B cell (primary cell): Measurements from ENCODE around the gene AUP1.

Experiments used
- EZH2 ChIP-seq: IDR thresholded peaks from 2 replicates; pipeline ENCODE4 v1.6.1; 2012; ENCODE audit warnings: borderline replicate concordance, low read depth, mild to moderate bottlenecking, moderate library complexity, low read length; ENCODE audit not compliant: insufficient read depth, poor library complexity, severe bottlenecking
- TF ChIP-seq, protein P1 (sequence below): fragments of 200-600 bp; IDR thresholded peaks from one replicate; pipeline ENCODE4 v1.8.0; 2022; ENCODE audit warnings: antibody characterized with exemption, mild to moderate bottlenecking

DNA sequence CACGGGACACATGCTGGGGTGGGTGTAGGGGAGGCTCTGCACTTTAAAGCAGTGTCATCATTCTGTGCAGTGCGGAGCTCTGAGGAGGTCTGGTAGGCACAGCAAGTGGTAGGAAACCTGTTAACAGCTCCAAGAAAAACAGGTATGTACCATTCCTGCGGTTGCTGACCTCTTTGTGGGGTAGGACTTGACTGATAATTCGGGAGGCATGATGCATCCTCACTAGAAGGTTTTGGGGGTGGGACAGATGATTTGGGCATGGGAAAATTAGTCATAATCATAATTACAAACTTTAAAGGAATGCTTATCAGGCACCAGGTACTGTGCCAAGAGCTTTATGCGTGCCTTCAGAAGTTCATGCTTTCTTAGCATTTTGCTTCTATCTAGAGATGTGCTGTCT, 34.7 kb upstream of the AUP1 start:
- TF ChIP-seq, protein P1, sequence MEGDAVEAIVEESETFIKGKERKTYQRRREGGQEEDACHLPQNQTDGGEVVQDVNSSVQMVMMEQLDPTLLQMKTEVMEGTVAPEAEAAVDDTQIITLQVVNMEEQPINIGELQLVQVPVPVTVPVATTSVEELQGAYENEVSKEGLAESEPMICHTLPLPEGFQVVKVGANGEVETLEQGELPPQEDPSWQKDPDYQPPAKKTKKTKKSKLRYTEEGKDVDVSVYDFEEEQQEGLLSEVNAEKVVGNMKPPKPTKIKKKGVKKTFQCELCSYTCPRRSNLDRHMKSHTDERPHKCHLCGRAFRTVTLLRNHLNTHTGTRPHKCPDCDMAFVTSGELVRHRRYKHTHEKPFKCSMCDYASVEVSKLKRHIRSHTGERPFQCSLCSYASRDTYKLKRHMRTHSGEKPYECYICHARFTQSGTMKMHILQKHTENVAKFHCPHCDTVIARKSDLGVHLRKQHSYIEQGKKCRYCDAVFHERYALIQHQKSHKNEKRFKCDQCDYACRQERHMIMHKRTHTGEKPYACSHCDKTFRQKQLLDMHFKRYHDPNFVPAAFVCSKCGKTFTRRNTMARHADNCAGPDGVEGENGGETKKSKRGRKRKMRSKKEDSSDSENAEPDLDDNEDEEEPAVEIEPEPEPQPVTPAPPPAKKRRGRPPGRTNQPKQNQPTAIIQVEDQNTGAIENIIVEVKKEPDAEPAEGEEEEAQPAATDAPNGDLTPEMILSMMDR, result no peak
- TF ChIP-seq EZH2, result no peak
